Activated naive CD4-positive, alpha-beta T cell treated with anti-CD3 and anti-CD28 coated beads, Interleukin-2, amount 50 U/mL, for 24 hours (primary cell): Measurements from ENCODE around the gene TBXAS1.
A peak's percentile ranks its signal among the peaks of the same experiment; 100 is the strongest.
"Not testable (repeated sequence)": the region's sequence is repeated elsewhere in the genome, so short reads cannot be mapped to it uniquely, and the experiment has no call there.

Source experiments
- H3K27ac Mint-ChIP-seq: one replicate; pipeline ENCODE4 v1.8.0; 2021; ENCODE audit warnings: mild to moderate bottlenecking, mixed read lengths
- H3K27me3 Mint-ChIP-seq: one replicate; pipeline ENCODE4 v1.8.0; 2021; ENCODE audit warnings: mixed read lengths
- H3K36me3 Mint-ChIP-seq: one replicate; pipeline ENCODE4 v1.8.0; 2021; ENCODE audit warnings: mixed read lengths
- H3K4me1 Mint-ChIP-seq: one replicate; pipeline ENCODE4 v1.8.0; 2021; ENCODE audit warnings: mixed read lengths
- H3K4me3 Mint-ChIP-seq: one replicate; pipeline ENCODE4 v1.8.0; 2021; ENCODE audit warnings: mild to moderate bottlenecking, mixed read lengths
- H3K9me3 Mint-ChIP-seq: one replicate; pipeline ENCODE4 v1.8.0; 2021; ENCODE audit warnings: mixed read lengths

The TBXAS1 gene

DNA sequence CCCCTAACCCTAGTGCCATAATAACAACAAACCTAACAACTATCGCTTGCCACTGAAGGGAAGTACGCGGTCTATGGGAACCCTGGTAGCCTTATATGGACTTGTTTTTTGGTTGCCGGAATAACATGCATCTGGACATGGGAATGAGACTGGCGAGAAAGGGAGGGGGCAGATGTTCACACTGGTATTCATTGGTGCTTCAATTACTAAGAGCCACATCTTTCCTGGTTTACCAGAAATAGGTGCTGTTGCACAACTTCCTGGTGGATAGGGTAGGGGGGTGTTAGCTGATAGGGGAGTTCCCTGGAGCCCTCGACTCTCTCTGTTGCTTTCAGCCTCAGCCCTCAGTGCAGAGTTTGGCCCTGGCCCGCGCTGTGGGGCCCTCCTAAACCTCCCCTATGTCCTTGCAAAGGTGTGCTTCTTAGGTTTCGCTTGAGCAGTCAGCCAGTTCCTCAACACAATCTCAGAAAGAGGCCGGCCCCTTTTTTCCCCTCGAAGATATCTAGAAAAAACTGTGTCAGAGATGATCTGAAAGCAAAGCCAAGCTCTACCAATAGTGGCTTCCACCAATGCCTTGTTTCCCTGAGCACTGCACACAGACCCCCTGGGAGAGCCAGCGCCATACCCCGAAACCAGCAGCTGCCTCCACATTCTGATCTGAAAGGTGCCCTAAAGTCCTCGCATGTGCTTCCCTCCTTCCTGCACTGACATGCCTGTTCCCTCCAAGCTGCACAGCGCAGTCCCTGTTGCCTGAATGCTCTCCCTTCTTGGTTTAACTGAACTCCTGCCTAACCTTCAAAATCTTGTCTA is 13.5 kb downstream of the TBXAS1 start:
- Mint-ChIP-seq H3K27ac (no peak overlapping the region), H3K27me3 (no peaks in the 10 kb centered on the region), H3K4me1 (no peaks in the 10 kb centered on the region), H3K9me3 (no peaks in the 10 kb centered on the region), H3K36me3 (no peaks in the 10 kb centered on the region), H3K4me3 (no peak overlapping the region)

DNA sequence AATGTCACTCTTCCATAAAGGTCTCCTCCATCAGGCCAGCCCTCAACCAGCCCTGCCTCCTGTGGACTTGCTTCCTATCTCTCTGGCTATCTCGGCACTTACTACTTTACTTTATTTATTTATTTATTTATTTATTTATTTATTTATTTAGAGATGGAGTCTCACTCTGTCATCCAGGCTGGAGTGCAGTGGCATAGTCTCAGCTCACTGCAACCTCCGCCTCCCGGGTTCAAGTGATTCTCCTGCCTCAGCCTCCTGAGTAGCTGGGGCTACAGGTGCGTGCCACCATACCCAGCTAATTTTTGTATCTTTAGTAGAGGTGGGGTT is 14.1 kb downstream of the TBXAS1 start:
- not testable (repeated sequence) for H3K27ac Mint-ChIP-seq, H3K4me3 Mint-ChIP-seq, H3K27me3 Mint-ChIP-seq, H3K4me1 Mint-ChIP-seq, H3K9me3 Mint-ChIP-seq, H3K36me3 Mint-ChIP-seq

DNA sequence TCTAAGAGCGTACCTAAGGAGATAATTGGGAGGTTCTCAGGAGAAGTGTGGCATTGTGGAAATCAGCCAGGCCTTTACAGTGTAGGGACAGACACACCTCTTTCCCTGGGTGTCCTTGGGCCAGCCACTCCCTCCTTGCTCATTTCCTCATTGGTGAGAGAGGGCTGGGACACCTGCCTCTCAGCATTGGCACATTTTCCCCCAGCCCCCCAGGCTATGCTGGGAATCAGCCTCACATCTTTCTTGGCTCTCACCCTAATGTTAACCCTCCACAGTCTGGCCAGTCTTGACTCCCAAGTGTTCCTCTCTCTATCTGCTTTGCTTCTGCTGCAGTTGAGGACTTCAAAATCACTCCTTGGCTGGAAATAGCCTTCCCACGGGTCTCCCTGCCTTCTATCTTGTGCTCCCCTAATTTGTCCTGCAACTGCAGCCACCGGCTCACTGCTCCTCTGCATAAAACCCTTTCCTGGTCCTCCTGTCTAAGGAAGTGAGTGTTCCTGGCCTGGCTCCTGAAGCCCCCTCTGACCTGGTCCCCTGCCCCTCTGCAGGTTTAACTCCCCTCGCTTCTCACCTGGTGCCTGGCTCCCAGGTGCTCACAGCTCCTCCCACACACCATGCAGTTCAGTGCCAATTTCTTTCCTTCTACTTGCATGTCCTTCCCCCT is 15.8 kb downstream of the TBXAS1 start:
- Mint-ChIP-seq H3K27me3 (no peaks in the 10 kb centered on the region), H3K9me3 (no peaks in the 10 kb centered on the region), H3K36me3 (no peaks in the 10 kb centered on the region), H3K4me3 (no peak overlapping the region), H3K27ac (no peak overlapping the region), H3K4me1 (no peaks in the 10 kb centered on the region)

DNA sequence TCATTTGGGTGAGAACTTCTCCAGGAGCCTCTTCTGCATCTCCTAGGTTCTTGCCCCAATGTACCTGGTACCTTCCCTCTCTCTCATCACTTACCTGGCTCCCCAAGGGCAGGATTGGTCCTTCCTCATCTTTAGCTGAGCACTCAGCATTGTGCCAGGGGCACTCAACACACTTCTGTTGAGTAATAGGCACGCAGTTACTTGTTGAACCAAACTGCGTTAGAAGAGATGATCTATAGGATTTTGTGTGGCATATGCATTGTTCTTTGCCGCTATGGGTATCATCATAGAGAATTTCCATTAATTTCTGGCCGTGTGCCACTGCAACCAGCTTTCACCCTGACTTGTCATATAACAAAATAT is 16.4 kb downstream of the TBXAS1 start:
- Mint-ChIP-seq H3K4me1 (no peaks in the 10 kb centered on the region), H3K36me3 (no peaks in the 10 kb centered on the region), H3K4me3 (no peak overlapping the region), H3K27ac (no peak overlapping the region), H3K27me3 (no peaks in the 10 kb centered on the region), H3K9me3 (no peaks in the 10 kb centered on the region)

DNA sequence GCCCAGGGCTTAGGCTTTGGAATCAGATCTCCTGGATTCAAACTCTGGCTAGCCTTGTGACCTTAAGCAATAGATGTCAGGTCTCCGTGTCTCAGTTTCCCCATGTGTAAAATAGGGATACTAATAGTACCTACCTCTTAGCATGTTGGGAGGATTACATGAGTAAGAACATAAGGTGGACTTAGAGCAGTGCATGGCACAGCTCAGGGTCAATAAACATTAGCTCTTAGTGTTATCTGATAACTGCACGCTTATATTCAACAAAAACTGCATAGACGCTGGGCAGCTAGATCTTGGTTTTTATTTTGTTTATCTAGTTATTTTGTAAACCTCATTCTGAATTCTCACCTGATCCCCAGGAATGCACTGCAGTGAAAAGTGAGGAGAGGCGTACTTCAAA is 17.2 kb downstream of the TBXAS1 start:
- no peak overlapping the region for H3K27ac Mint-ChIP-seq
- no peaks in the 10 kb centered on the region for H3K4me1 Mint-ChIP-seq
- H3K36me3 Mint-ChIP-seq, result no peaks in the 10 kb centered on the region
- H3K9me3 Mint-ChIP-seq, result no peaks in the 10 kb centered on the region
- H3K27me3 Mint-ChIP-seq, result no peaks in the 10 kb centered on the region
- no peak overlapping the region for H3K4me3 Mint-ChIP-seq

DNA sequence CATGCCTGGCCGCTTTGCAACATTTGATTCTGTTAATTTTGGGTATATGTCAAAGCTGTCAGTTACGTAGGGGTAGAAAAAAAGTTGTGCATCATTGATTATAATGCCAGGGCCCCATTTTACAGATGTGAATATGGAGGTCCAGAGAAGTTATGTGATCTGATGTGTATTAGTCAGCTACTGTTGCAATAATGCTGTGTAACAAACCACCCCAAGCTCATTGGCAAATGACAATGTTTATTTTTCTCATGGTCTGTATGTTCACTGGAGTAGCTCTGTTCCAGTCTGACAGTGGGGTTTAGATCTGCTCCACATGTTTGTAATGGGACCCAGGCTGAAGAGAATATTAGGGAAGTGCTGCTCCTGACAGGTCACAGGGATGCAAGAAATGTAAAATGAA is 19.2 kb downstream of the TBXAS1 start:
- Mint-ChIP-seq H3K4me1 (no peaks in the 10 kb centered on the region), H3K36me3 (no peaks in the 10 kb centered on the region), H3K27ac (no peak overlapping the region)

DNA sequence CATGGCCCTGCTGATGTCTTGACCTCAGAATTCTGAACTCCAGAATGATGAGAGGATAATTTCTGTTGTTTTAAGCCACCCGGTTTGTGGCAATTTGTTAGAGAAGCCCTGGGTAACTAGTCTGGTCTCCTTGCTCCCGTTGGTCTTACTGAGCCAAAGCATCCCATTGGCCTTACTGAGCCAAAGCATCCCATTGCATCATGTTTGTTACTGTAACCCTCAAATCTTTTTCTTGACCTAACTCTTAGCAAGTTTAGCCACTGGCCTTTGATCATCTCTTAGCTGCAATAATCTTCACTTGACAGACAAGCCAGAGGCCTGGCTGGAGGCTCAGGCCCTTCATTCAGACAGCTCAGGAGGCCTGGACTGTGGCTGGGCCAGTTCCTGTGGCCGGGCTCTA is 21.8 kb downstream of the TBXAS1 start:
- Mint-ChIP-seq H3K4me3 (no peak overlapping the region), H3K36me3 (no peaks in the 10 kb centered on the region), H3K27ac (no peak overlapping the region), H3K9me3 (no peaks in the 10 kb centered on the region), H3K27me3 (no peaks in the 10 kb centered on the region), H3K4me1 (peaks cover 22% of the 10 kb centered on the region)

More for the DNA sequence above, 19.2 kb downstream of the TBXAS1 start:
- Mint-ChIP-seq H3K4me3 (no peak overlapping the region), H3K9me3 (no peaks in the 10 kb centered on the region), H3K27me3 (no peaks in the 10 kb centered on the region)

DNA sequence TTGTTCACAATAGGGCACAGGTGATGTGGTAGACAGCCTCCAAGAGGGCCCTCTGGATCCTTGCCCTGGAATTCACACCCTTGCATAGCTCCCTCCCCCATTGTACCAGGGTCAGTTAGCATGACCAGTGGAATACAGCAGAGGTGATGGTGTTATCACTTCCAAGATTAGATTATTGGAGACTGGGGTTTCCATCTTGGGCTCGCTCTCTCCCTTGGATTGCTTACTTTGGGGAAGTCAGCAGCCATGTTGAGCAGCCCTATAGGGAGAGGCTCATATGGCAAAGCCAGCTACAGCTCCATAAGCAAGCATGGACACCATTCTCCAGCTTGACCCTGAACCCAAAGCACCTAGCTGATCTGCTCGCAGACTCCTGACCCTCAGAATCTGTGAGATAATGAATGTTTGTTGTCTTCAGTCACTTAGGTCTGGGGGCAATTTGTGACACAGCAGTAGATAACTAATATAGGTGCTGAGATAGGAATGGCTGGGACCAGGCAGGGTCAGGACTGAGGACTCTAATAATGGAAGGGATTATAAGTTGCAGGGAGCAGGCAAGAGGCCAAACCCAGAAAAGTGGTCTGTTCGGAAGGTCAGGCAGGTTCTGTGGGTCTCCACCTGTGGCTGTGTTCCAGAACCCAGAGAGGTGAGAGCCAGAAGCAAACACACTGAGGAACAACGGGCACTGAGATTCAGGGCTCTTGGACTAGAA is 22.9 kb downstream of the TBXAS1 start:
- H3K27ac Mint-ChIP-seq, result no peak overlapping the region
- no peaks in the 10 kb centered on the region for H3K27me3 Mint-ChIP-seq
- H3K4me3 Mint-ChIP-seq, result no peak overlapping the region
- H3K4me1 Mint-ChIP-seq, result peaks cover 28% of the 10 kb centered on the region
- H3K36me3 Mint-ChIP-seq, result no peaks in the 10 kb centered on the region
- no peaks in the 10 kb centered on the region for H3K9me3 Mint-ChIP-seq

DNA sequence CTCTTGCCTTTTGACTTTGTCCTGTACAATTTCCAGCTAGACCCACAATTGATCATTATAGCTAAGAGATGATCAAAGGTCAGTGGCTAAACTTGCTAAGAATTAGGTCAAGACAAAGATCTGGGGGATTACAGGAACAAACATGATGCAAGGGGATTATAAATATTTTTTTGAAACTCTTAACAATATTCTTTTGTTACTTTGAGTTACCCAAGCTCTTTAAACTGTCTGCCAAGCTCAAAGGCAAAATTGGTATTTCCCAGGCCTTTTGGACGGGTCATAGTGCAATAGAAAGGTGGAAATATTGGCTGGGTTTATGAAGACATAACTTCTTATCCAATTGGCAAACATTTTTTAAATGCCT is 23.4 kb downstream of the TBXAS1 start:
- Mint-ChIP-seq H3K27ac (no peak overlapping the region), H3K4me3 (no peak overlapping the region), H3K36me3 (no peaks in the 10 kb centered on the region), H3K27me3 (no peaks in the 10 kb centered on the region), H3K9me3 (no peaks in the 10 kb centered on the region), H3K4me1 (peaks cover 28% of the 10 kb centered on the region)

DNA sequence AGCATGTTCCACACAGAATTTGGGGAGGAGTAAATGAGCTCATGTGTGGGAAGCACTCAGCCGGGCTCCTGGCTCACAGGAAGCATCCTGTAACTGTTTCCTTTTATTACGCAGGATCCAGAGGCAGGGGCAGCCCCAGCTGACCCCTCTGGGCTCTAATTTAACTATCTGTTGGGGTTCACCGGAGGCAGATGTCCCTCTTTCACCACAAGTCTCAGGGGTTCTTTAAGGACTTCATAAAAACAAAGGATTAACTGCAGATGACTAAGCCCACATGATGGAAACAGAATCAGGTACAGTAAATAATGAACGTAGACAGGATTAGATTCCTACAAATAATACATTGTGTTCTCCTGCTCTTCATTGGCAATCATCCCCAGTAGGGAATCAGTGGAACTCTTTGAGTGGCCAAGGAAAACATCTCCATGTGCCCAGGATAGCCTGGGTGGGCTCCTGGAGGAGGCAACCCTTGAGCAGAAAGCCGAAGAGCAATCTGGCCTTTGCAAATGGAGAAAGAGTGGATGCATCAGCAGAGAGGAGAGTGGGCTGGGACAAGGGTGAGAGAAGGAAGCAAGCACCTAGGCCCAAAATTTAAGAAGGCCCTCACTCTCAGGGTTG is 24.6 kb downstream of the TBXAS1 start:
- no peaks in the 10 kb centered on the region for H3K27me3 Mint-ChIP-seq
- H3K4me3 Mint-ChIP-seq, result no peak overlapping the region
- peak overlapping the region; percentile 57 for H3K27ac Mint-ChIP-seq
- H3K36me3 Mint-ChIP-seq, result no peaks in the 10 kb centered on the region
- peaks cover 28% of the 10 kb centered on the region for H3K4me1 Mint-ChIP-seq
- H3K9me3 Mint-ChIP-seq, result no peaks in the 10 kb centered on the region

DNA sequence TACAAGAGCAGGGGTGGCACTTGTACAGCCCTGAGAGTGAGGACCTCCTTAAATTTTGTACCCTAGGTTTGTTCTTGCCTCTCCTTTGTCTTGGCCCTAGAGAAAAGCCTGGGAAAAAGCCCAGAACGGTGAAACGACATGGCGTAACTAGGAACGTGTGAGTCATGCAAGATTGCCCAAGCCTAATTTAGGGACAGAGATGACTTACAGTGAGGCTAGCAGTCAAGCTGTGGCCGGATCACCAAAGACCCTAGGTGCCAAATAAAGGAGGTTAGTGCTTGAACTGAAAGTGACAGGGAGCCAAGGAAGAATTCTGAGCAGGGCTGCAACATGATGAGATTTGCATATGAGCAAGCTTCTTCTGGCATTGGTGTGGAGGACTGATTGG is 25.1 kb downstream of the TBXAS1 start:
- H3K4me3 Mint-ChIP-seq, result no peak overlapping the region
- H3K27me3 Mint-ChIP-seq, result no peaks in the 10 kb centered on the region
- no peaks in the 10 kb centered on the region for H3K36me3 Mint-ChIP-seq
- H3K4me1 Mint-ChIP-seq, result peaks cover 28% of the 10 kb centered on the region
- no peaks in the 10 kb centered on the region for H3K9me3 Mint-ChIP-seq
- peak overlapping the region; percentile 3 for H3K27ac Mint-ChIP-seq

DNA sequence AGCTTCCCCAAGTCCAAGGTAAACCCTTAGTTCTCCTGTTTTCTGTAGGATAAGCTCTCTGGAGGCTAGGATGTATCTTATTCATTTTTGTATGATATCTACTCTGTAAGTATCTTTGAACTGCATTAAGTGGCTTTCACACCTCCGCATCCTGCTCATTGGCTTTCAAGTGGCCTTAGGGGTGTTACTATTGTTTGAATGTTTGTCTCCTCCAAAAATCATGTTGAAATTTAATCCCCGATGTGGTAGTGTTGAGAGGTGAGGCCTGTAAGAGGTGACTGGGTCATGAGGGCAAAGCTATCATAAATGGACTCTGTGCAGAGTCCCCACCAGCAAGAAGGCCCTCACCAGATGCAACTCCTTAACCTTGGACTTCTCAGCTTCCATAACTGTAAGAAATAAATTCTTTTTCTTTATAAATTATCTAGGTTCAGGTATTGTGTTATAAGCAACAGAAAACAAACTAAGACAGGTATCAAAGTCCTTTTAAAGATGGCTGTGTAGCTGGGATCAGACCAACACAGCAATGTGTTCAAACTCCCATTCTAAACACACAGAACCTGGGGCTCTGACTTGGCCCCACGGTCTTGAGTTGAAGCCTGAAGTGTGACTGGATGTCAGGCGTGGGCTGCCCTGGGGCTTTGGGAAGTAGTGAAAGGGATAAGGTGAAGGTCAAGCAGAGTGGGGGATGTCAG is 25.9 kb downstream of the TBXAS1 start:
- Mint-ChIP-seq H3K4me1 (peaks cover 29% of the 10 kb centered on the region), H3K4me3 (peak overlapping the region; percentile 6), H3K27me3 (no peaks in the 10 kb centered on the region), H3K36me3 (no peaks in the 10 kb centered on the region), H3K9me3 (no peaks in the 10 kb centered on the region), H3K27ac (peak overlapping the region; percentile 60)

DNA sequence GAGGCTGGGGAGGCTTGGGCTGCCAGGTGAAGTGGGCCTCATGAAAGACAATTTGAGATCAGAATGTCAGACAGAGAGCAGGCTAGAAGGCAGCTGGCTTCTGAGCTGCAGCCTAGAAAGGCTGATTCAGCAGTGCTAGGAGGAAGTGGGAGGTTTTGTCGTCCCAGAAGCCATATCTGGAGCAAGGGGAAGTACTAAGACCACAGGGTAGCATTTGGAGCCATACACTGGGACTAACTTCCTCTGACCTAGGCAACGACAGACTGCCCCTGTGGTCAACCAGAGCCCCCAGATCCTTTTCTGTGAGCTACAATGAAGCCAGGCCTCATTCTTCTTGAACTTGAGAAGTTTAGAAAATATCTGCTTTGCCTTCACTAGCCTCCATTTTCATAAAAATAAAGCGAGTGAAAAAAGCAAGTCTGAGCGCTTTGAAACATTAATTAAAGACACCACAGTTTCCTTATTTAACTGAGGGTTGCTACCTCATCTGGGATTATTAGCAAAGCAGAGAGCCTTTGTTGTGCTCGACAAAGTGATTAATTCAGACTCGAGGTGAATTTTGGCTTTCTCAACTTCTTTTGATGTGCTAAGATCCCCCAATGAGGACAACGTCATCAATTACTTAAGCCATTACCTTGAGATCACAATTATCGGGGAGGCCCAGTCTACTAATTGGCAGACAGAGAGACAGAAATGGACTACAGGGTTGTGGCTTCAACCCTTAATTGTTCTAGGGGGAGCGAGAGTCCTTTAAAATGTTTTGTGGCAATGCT is 26.6 kb downstream of the TBXAS1 start:
- H3K36me3 Mint-ChIP-seq, result no peaks in the 10 kb centered on the region
- H3K4me3 Mint-ChIP-seq, result peak overlapping the region; percentile 6
- peak overlapping the region; percentile 60 for H3K27ac Mint-ChIP-seq
- peaks cover 35% of the 10 kb centered on the region for H3K4me1 Mint-ChIP-seq
- H3K27me3 Mint-ChIP-seq, result no peaks in the 10 kb centered on the region
- no peaks in the 10 kb centered on the region for H3K9me3 Mint-ChIP-seq

DNA sequence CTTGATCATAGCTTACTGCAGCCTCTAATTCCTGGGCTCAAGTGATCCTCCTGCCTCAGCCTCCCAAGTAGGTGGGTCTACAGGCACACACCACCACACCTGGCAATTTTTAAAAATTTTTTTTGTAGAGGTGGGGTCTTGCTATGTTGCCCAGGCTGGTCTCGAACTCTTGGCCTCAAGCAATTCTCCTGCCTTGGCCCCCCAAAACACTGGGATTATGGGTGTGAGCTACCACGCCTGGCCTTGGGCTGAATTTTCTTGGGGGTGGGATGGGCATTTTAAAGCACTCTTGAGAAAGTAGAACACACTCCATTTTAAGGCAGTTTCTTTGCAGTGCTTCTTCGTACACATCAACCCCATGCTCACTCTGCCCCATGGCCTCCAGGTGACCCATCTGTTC is 28.7 kb downstream of the TBXAS1 start:
- no peaks in the 10 kb centered on the region for H3K27me3 Mint-ChIP-seq
- H3K4me1 Mint-ChIP-seq, result peaks cover 35% of the 10 kb centered on the region
- no peaks in the 10 kb centered on the region for H3K36me3 Mint-ChIP-seq
- H3K27ac Mint-ChIP-seq, result no peak overlapping the region
- H3K9me3 Mint-ChIP-seq, result no peaks in the 10 kb centered on the region
- H3K4me3 Mint-ChIP-seq, result no peak overlapping the region
